ENCODE data around the gene UBE2Q2.

UBE2Q2 gene

DNA sequence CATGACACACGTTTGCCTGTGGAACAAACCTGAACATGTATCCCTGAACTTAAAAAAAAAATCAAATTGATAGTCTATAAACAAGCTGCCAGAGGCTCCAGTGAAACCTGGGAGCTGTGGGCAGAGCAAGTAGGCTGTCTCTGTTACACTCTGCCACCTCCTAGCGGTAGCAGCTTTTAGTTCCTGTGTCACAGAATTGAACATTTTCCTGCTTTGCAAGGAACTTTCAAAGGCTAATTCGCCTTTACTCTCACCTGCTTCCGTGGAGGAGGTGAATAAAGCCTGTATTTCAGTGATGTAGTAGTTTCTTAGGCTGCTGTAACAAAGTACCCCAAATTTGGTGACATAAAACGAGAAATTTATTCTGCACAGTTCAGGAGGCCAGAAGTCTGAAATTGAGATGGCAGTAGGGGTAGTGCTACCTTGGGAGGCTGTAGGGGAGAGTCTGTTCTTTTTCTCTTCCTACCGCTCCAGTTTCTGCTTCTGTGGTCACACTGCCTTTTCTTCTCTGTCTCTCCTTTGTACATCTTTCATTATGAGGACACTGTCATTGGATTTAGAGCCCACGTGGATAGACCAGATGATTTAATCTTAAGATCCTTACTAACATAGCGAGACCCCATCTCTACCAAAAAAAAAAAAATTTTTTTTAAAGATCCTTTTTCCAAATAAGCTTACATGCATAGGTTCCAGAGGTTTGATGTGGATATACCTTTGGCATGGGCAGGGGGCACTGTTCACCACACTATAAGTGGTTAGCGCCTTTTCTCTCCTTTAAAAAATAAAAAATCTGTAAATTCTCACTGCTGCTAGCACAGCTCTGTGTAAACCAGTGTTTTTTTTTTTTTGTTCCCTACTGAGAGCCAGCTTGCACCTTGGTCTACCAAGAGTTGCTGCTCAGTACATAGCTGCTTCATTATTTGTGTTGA, 85.7 kb downstream of the UBE2Q2 start:
- no peak for DNase-seq

- no peak for DNase-seq
Measured at GRCh38 chr15:75929799-75930565, 86.7 kb downstream of the UBE2Q2 start.

GRCh38 chr15:75930866-75931265, 87.6 kb downstream of the UBE2Q2 start:
- DNase-seq = no peak

DNA sequence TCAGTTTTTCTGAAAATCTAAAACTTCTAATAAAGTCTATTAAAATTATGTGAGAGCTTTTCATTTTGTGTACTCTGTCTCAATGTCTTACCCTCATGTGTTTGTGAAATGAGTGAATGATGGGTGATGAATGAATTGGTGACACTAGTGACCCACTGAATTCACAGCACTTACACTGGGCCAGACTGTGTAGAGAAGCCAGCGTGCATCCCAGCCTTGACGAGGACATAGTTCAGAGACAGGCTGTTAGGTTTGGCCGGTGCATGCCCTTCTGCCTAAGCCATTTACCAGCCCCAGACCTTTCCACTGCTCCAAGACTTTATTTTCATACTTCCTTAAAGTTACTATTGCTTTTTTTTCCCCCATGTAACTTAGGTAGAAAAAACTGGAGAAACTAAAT, 99.2 kb downstream of the UBE2Q2 start:
- no peak for DNase-seq

DNA sequence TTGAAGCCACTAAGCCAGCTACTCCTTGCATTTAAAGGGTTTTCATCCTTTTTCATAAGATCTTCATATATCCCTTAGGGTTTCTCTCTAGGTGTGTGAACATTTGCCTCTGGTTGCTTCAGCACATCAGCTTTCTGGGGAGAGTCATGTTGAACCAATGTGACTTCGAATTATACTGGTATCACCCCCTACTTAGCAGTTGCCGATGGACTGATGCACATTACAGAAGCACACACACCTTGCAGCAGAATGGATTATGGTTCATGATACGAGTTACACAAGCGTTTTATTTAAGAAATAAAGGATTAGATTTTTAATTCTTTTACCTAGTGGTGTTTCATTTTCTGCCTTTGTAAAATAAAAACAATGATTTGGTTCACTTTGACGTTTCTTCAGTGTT, 100.0 kb downstream of the UBE2Q2 start:
- DNase-seq = no peak

- DNase-seq = peak in 1 of 2 donors; percentile 12
Measured at GRCh38 chr15:75943713-75944215, 100.5 kb downstream of the UBE2Q2 start.

GRCh38 chr15:75945953-75946352, 102.7 kb downstream of the UBE2Q2 start:
- peak; percentile 79 to 86 for DNase-seq

DNA sequence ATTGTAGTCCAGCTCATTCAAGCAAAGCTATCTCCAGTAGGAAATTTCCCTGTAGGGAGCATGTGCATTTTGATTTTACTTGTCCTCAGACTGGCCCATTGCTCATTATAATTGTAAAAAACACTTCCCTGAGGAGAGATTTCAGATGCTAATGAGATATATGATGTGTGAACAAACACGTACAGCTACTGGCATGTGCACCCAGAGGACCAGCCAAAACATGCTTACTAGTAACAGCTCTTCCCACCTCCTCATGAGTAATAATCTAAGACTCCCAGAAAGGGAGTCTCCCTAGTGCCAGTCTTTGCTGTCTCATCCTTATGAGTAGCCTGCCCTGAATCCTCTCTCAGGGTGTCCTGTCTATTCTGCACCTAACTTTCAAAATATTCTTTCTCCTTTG, 103.8 kb downstream of the UBE2Q2 start:
- DNase-seq = peak; percentile 44 to 77

DNA sequence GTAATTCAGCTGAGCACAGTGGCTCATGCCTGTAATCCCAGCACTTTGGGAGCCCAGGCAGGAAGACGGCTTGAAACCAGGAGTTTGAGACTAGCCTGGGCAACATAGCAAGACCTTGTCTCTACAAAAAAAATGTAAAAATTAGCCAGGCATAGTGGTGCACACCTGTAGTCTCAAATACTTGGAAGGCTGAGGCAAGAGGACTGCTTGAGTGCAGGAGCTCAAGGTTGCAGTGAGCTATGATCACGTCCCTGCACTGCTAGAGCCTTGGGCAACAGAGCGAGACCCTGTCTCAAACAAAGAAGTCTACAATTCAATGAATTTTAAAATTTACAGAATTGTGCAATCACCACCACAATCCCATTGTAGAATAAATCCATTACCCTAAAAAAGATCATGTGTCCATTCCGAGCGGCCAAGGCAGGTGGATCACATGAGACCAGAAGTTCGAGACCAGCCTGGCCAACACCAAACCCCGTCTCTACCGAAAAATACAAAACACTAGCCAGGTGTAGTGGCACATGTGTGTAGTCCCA, 105.6 kb downstream of the UBE2Q2 start:
- DNase-seq = no peak

All from inflammatory macrophage treated with lipopolysaccharide for 1 hour (primary cell).